GM18505 (cell line): ENCODE data around the gene LIF.

Experiments
- ATAC-seq: cut with Tn5 transposase; IDR thresholded peaks from one replicate; pipeline ENCODE4 v1.9.1; 2021; ENCODE audit not compliant: unreplicated experiment
- POLR2A ChIP-seq: IDR thresholded peaks from 4 replicates; pipeline ENCODE4 v1.6.1; 2011; ENCODE audit warnings: borderline replicate concordance; ENCODE audit not compliant: insufficient read depth, insufficient read length; ENCODE audit errors: extremely low read depth

Gene LIF

GRCh38 chr22:30214703-30215407, 31.7 kb downstream of the LIF start:
- no peak for ATAC-seq
- no peak for TF ChIP-seq POLR2A

GRCh38 chr22:30212996-30213441, 33.5 kb downstream of the LIF start:
- no peak for TF ChIP-seq POLR2A
- no peak for ATAC-seq

GRCh38 chr22:30212363-30212995, 34.1 kb downstream of the LIF start:
- TF ChIP-seq POLR2A: no peak

DNA sequence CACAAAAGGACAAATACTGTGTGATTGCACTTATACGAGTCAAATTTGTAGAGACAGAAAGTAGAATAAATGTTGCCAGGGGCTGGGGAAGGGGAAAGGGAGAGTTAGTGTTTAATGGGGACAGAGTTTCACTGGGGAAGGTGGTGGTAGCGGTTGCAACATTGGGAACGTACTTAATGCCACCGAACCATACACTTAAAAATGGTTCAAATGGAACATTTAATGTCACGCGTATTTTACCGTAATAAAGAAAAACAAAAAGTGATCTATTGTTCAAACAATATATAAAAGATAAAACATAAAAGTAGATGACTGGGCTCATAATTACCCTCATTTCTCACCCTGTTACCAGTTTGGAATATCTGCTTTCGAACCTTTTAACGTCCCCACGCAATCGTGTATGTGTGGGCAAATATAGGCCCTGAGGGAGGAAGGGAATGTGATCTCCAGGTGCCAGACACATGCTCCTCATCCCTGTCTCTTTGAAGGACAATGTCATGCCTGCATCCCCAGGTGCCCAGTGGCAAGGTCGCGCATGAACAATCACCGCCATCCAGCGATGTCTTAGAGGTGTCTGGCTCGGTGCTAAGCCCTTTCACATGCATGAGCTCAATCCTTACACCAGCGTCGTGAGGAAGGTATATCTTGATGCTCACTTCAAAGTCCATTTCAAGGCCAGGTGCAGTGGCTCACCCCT, 35.3 kb downstream of the LIF start:
- no peak for TF ChIP-seq POLR2A
- no peak for ATAC-seq

More at GRCh38 chr22:30212363-30212995, 34.1 kb downstream of the LIF start:
- ATAC-seq: no peak

GRCh38 chr22:30210235-30210909, 36.2 kb downstream of the LIF start:
- no peak for TF ChIP-seq POLR2A
- no peak for ATAC-seq

- TF ChIP-seq POLR2A: no peak
- ATAC-seq: no peak
Observed at GRCh38 chr22:30209642-30210041, 36.9 kb downstream of the LIF start.

DNA sequence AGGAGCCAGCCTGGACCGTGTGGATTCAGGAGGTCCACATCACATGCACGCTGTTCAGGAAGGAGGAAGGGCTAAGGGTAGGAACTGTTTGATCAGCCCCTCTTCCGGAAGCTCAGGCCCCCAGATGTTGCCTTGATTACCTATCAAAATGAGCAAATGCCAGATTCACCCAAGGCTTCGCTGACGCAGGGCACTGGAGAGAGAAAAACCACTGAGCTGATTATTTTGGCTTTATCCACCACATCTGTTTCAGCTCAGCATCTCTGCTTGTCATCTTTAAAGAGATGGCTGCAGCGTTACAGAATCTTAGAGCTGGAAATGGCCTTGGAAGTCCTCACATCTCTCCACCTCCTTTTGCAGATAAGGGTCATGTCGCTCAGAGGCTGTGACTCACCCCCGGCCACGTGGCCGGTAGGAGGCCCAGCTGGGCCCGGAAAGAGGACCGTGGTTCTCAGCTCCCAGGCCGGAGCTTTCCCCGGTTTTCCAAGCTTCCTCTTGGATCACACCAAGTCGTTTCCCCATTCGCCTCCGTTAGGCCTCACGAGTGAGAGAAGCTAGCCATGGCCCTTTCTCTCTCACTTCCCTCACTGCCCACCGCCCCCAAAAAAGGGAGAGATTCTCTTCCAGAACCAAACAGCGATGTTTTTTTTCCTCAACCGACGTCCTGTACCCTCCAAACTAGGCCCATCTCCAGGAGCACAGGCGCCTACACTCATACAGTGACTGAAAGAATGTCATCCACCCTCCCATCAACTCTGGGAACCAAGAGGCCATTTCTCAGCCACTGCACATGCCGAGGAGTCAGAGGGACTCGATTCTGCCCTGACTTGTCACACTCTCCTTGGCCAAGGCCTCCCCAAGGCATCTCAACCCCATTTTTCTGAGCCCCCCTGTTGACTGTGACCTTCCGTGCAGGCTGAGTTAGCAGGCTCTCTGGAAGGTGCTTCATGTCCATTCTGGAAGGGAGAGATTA, 37.6 kb downstream of the LIF start:
- ATAC-seq: no peak

DNA sequence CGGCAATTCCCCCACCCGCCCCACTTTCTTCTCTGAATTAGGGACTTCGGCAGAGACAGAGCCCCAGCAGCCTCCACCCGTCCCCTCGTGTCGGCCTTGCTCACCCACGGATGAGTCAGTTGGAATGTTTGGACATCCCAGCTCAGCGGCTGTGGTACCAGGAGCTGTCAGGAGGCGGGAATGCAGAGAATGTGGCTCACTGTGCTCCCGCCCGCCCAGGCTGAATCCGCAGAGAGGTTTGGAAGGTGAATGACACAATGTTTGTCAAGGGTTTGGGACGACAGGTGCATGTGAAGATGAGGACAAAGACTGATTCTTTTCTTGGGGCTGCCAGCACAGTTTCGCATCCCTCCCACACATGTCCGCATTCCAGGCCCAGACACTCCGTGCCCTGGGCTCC, 39.6 kb downstream of the LIF start:
- no peak for ATAC-seq
- TF ChIP-seq POLR2A: no peak

More for the DNA sequence above, 37.6 kb downstream of the LIF start:
- TF ChIP-seq POLR2A: no peak

DNA sequence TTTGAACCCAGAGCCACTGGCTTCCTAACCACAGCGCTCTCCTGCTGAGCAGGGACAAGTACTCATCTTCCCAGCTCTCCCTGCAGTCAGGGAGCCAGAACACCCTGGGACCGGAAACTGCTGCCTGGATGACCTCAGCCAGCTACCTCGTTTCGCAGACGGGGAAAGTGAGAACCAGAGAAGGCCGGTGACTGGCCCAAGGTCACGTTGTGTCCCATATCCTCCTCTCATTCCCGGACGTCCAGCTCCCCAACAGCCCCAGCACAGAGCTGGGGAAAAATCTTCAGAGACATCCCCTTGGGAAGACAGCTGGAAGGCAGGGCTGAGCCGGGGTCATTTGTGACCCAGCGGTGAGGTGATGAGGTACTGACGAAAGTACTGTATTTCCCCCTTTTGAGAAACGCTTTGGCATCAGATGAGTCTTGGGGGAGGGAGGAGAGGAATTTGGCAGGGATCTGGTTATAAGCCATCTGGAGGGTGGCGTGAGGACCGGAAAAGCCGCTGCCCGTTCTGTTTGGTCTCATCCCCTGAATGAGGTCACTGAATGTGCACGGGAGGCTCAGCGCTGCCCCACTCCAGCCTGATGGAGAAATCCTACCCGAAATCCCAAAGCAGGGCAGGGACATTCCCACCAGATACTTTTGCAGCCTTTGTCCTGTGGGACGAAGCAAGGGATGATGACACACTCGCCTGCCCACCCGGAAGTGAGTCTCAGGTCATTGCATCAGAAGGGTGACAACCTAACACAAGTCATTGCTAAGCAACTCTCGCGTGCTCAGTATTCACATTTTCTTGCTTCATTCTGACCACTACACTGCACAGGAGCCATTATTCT, 41.1 kb downstream of the LIF start:
- ATAC-seq: no peak
- TF ChIP-seq POLR2A: no peak

DNA sequence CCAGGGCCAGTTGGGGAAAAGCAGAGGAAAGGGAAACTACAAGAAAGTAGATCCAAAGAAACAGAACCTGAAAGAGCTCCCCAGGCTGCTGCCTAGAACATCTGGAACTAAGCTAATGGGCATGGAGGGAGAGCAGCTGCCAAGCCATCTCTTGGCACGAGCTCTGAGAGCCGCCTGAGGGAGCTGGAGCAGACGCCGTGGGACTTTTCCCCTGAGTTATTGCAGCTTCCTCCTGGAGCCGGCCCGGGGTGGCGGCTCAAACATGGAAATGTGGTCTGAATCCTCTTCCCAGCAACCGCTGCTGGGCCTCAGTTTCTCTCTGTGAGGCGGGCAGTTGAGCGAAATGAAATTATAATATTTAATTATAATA, 41.8 kb downstream of the LIF start:
- no peak for TF ChIP-seq POLR2A
- no peak for ATAC-seq

DNA sequence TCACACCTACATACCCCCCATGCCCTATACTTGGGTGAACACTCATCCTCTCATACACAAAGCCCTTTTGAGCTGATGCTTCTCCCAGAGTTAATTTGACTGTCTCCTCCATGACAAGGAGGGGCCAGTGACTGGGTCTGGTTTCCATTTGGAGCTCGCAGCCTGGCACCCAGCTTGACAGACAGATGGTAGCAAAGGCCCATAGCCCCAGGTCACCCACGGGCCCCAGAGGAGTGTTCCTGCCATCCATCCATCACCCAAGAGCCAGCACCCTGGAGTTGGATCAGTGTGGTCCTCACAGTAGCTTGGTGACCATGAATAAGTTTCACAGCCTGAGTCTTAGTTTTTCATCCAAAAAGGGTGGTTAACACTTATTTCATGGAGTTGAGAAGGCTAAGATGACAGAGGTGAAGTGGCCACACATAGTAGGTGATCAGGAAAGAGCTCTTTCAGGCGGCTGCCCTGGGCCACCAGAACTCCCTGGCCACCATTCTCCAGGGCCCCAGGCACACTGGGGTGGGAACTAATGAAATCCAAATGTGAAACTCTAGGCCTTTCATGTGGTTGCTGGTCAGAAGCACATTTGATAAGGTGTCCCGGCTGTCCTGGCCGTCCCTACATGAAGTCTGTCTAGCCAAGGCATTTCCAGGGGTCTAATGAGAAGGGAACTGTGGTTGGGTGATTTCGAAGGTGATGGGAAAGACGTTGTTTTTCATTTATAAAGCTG, 42.4 kb downstream of the LIF start:
- no peak for ATAC-seq
- TF ChIP-seq POLR2A: no peak
